ENCODE results near the gene COL18A1. TPM values are rescaled to one million over a fixed set of nuclear protein-coding genes. Genes with fewer than 3 reads are reported as not detected.
A peak's percentile ranks its signal among the peaks of the same experiment; 100 is the strongest.

COL18A1 gene
- total RNA-seq, 1 donor from 2014 or later: 9.5 TPM

DNA sequence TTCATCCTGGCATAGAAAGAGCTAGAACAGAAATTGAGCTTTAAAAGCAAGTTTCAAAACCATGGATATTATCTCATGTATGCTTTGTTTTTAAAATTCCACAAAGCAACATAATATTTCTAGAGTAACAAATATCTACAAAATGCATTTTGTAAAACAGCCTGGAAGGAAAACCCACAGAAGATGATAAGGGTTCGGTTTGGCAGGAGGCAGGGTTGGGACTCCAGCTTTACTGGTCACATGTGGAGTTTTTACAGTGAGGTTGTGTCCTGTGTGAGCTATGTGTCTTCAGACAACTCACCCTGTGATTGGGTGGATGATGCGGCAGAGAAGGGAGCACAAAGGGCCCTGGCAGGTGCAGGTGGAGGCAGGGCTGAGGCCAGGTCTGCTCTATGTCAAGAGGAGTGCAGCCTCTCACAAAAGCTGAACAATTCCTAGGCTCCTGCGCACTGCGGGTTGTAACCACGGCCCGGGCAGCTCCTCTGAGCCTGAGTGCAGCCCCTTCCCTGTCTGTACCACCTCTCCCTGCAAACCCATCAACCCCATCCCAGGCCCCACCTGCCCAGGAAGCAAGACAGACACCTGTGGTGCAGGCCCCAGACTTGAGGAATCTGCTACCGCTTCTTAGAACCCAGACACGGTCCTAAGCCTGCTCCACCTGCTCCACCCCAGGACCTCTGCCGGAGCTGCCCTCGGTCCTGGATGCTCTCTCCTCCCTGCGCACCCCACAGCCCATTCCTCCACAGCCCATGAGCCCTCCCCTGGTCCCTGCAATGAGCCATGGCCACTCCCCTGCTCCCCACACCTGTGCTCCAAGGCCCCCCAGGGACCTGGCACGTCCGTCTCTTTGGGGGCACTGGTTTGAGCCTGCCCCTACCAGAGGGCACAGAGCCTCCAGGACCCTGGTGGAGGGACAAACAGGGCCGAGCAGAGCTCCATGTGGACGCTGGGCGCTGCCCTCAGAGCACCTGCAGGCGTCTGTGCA, 2.8 kb upstream of the COL18A1 start:
- DNase-seq: peak; percentile 5
- Mint-ChIP-seq H3K9me3 (ENCODE audit: unreplicated experiment) (peaks cover 8% of the 10 kb centered on the region), H3K27ac (ENCODE audit: unreplicated experiment) (no peak overlapping the region), H3K4me1 (ENCODE audit: low read depth, unreplicated experiment) (peaks cover 2% of the 10 kb centered on the region), H3K27me3 (ENCODE audit: unreplicated experiment) (peaks cover 26% of the 10 kb centered on the region), H3K36me3 (ENCODE audit: unreplicated experiment) (peaks cover 9% of the 10 kb centered on the region), H3K4me3 (ENCODE audit: unreplicated experiment) (no peak overlapping the region)
- TF ChIP-seq CTCF (IDR thresholded peaks at IDR 0.05; ENCODE audit: partially characterized antibody, unreplicated experiment): no peak

GRCh38 chr21:45403133-45403824, 1.7 kb upstream of the COL18A1 start:
- no peak for TF ChIP-seq CTCF (IDR thresholded peaks at IDR 0.05; ENCODE audit: partially characterized antibody, unreplicated experiment)
- Mint-ChIP-seq H3K9me3 (ENCODE audit: unreplicated experiment) (peaks cover 8% of the 10 kb centered on the region), H3K27me3 (ENCODE audit: unreplicated experiment) (peaks cover 22% of the 10 kb centered on the region), H3K27ac (ENCODE audit: unreplicated experiment) (peak overlapping the region; percentile 44), H3K36me3 (ENCODE audit: unreplicated experiment) (peaks cover 9% of the 10 kb centered on the region), H3K4me1 (ENCODE audit: low read depth, unreplicated experiment) (peaks cover 2% of the 10 kb centered on the region), H3K4me3 (ENCODE audit: unreplicated experiment) (peak overlapping the region; percentile 77)
- DNase-seq: no peak

DNA sequence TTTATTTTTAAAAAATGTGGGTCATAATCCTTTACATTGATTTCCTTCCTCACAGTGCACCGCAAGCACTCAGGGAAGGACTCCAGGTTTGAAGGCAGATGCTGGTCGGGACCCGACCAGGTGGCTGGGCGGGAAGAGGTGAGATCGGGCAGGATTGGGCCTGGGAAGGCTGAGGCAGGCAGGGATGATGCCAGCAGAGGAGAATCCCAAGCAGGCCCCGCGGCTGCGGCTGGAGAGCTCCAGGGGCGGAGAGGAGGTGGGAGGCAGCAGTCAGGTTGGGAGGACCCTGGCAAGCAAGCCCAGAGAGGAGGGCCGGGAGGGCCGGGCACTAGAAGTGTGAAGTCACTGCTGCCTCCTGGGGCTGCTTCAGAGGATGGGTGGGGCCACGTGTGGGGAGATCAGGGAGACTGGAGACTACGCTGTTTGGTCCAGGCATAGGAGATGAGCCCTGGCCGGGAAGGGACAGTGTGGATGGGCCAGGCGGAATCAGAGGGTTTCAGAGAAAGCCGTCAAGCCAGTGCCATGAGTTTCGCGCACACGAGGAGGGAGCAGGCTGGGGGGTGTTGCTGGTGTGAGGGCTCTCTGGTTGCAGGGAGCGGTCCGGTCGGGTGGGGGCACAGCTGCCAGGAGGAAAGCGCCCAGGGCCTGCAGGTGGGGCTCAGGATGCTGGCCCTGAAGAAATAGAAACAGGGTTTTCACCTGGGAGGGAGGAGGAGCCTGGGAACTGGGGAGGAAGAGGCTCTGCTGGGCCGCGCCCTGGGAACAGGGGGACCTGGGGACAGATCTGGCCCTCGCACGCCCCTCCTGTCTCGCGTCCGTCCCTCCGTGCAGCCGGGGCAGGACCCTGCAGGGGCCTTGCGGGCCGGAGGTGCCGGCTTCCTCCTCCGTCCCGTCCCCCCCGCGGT, 888 bp upstream of the COL18A1 start:
- no peak for DNase-seq
- Mint-ChIP-seq H3K4me1 (ENCODE audit: low read depth, unreplicated experiment) (peaks cover 2% of the 10 kb centered on the region), H3K36me3 (ENCODE audit: unreplicated experiment) (peaks cover 9% of the 10 kb centered on the region), H3K9me3 (ENCODE audit: unreplicated experiment) (peaks cover 8% of the 10 kb centered on the region), H3K27me3 (ENCODE audit: unreplicated experiment) (peaks cover 22% of the 10 kb centered on the region), H3K4me3 (ENCODE audit: unreplicated experiment) (peak overlapping the region; percentile 73), H3K27ac (ENCODE audit: unreplicated experiment) (peak overlapping the region; percentile 44)
- no peak for TF ChIP-seq CTCF (IDR thresholded peaks at IDR 0.05; ENCODE audit: partially characterized antibody, unreplicated experiment)

- no peak for TF ChIP-seq CTCF (IDR thresholded peaks at IDR 0.05; ENCODE audit: partially characterized antibody, unreplicated experiment)
- Mint-ChIP-seq H3K27ac (ENCODE audit: unreplicated experiment) (no peak overlapping the region), H3K27me3 (ENCODE audit: unreplicated experiment) (peaks cover 22% of the 10 kb centered on the region), H3K4me1 (ENCODE audit: low read depth, unreplicated experiment) (peaks cover 2% of the 10 kb centered on the region), H3K4me3 (ENCODE audit: unreplicated experiment) (no peak overlapping the region), H3K36me3 (ENCODE audit: unreplicated experiment) (peaks cover 9% of the 10 kb centered on the region), H3K9me3 (ENCODE audit: unreplicated experiment) (peaks cover 8% of the 10 kb centered on the region)
- DNase-seq: no peak
Observed at GRCh38 chr21:45405271-45405818, 380 bp downstream of the COL18A1 start.
